Endothelial cell of umbilical vein (primary cell): ENCODE measurements around the gene VPS9D1. TPM values are rescaled to one million over a fixed set of nuclear protein-coding genes. Genes with fewer than 3 reads are reported as not detected.

ENCODE experiments used
- BruUV-seq: library from RNA; stranded (reverse); fragments of 400-500 nt; replicated peaks from 2 replicates; lab custom pipeline; 2021; lab: Mats Ljungman, UMichigan
- CTCF ChIA-PET: fragments of 300-600, 350-600 bp; sonication (Branson Sonifier 250); formaldehyde crosslinking; loops from one replicate; lab custom pipeline; 2021; ENCODE audit warnings: antibody characterized with exemption, inconsistent platforms; lab: Charles Lee
- POLR2A ChIA-PET: fragments of 300-600, 350-600 bp; sonication (Branson Sonifier 250); formaldehyde crosslinking; loops from one replicate; lab custom pipeline; 2021; ENCODE audit warnings: antibody characterized with exemption, inconsistent platforms; lab: Charles Lee
- DNase-seq: peaks from one replicate; pipeline ENCODE4 v3.0.0-alpha.2; 2011; ENCODE audit warnings: low read depth, low spot score
- FAIRE-seq: peaks from 2 replicates; lab custom pipeline; 2011; peaks lifted over from hg19 to GRCh38; lab: Jason Lieb, UNC
- H2AFZ ChIP-seq: 2 replicates; pipeline ENCODE4 v1.6.0; 2012; ENCODE audit warnings: low read depth, low read length, control low read depth, inconsistent platforms
- H3K27ac ChIP-seq: 2 replicates; pipeline ENCODE4 v1.5.1; 2011; ENCODE audit warnings: low read depth, mild to moderate bottlenecking, control low read depth, low read length, moderate library complexity; ENCODE audit not compliant: insufficient read depth
- H3K27me3 ChIP-seq, 2 experiments: 2 replicates each; pipeline versions ENCODE4 v1.6.0 to v1.6.1; 2011; ENCODE audit warnings: low read length in 2 of 2, mixed read lengths in 1 of 2; ENCODE audit not compliant: control insufficient read depth in 2 of 2, insufficient read depth in 2 of 2
- H3K36me3 ChIP-seq, 2 experiments: 2 replicates in 1 of 2; 3 replicates in 1 of 2; pipeline ENCODE4 v1.5.1; 2011; ENCODE audit warnings: low read length in 2 of 2, mild to moderate bottlenecking in 1 of 2, moderate library complexity in 1 of 2; ENCODE audit not compliant: control insufficient read depth in 2 of 2, insufficient read depth in 2 of 2; ENCODE audit errors: extremely low read depth in 1 of 2
- H3K4me1 ChIP-seq: 3 replicates; pipeline ENCODE4 v1.5.1; 2011; ENCODE audit warnings: mild to moderate bottlenecking, low read length; ENCODE audit not compliant: control insufficient read depth, insufficient read depth; ENCODE audit errors: extremely low read depth
- H3K4me2 ChIP-seq: 2 replicates; pipeline ENCODE4 v1.6.1; 2011; ENCODE audit warnings: low read length, control low read depth, mixed read lengths; ENCODE audit not compliant: insufficient read depth
- H3K4me3 ChIP-seq, 3 experiments: fragments of 200-600 bp in 1 of 3; sonication (generic), shearing (Covaris generic) in 1 of 3; replicated peaks in 1 of 3; 2 replicates each; pipeline ENCODE4 v1.5.1; 2011 to 2016; ENCODE audit warnings: control low read depth in 3 of 3, low read length in 3 of 3, mild to moderate bottlenecking in 2 of 3, inconsistent platforms in 1 of 3, low read depth in 1 of 3, moderate library complexity in 1 of 3; ENCODE audit not compliant: insufficient read depth in 1 of 3
- H3K79me2 ChIP-seq: 2 replicates; pipeline ENCODE4 v1.6.0; 2012; ENCODE audit warnings: low read length, inconsistent platforms; ENCODE audit not compliant: control insufficient read depth, insufficient read depth
- H3K9ac ChIP-seq: replicated peaks from 2 replicates; pipeline ENCODE3; 2011; ENCODE audit warnings: low read length, control low read depth; ENCODE audit not compliant: insufficient read depth; ENCODE audit errors: extremely low read depth
- H3K9me1 ChIP-seq: replicated peaks from 3 replicates; pipeline ENCODE4 v1.6.0; 2011; ENCODE audit warnings: mild to moderate bottlenecking, low read length; ENCODE audit not compliant: control insufficient read depth, insufficient read depth; ENCODE audit errors: extremely low read depth
- H3K9me3 ChIP-seq: replicated peaks from 2 replicates; pipeline ENCODE4 v1.5.1; 2012; ENCODE audit warnings: low read length, inconsistent platforms; ENCODE audit not compliant: control insufficient read depth, insufficient read depth
- H4K20me1 ChIP-seq: replicated peaks from 2 replicates; pipeline ENCODE3; 2011; ENCODE audit warnings: mild to moderate bottlenecking, low read length; ENCODE audit not compliant: control insufficient read depth, insufficient read depth; ENCODE audit errors: extremely low read depth
- EZH2 ChIP-seq: IDR thresholded peaks from 2 replicates; pipeline ENCODE4 v1.6.1; 2012; ENCODE audit warnings: borderline replicate concordance, low read depth, mild to moderate bottlenecking, moderate library complexity, low read length, inconsistent platforms; ENCODE audit not compliant: severe bottlenecking
- FOS ChIP-seq: IDR thresholded peaks from 2 replicates; pipeline ENCODE4 v1.6.1; 2011; ENCODE audit warnings: mild to moderate bottlenecking, low read length, moderate library complexity, borderline replicate concordance; ENCODE audit not compliant: insufficient read depth
- GATA2 ChIP-seq: IDR thresholded peaks from 2 replicates; pipeline ENCODE4 v1.7.0; 2011; ENCODE audit warnings: low read depth, mild to moderate bottlenecking, moderate library complexity, mixed read lengths, low read length; ENCODE audit not compliant: insufficient read length, insufficient read depth
- MYC ChIP-seq: IDR thresholded peaks from one replicate; pipeline ENCODE4 v1.6.1; 2011; ENCODE audit warnings: mild to moderate bottlenecking, low read depth, low read length
- POLR2A ChIP-seq: IDR thresholded peaks from 2 replicates; pipeline ENCODE4 v1.6.1; 2012; ENCODE audit warnings: low read depth, mild to moderate bottlenecking, control low read depth, low read length
- POLR2AphosphoS5 ChIP-seq: IDR thresholded peaks from 2 replicates; pipeline ENCODE4 v1.6.1; 2012; ENCODE audit warnings: low read depth, mild to moderate bottlenecking, control low read depth, low read length, moderate library complexity; ENCODE audit not compliant: insufficient read depth
- dilution Hi-C: fragments of 300-500 bp; cut with MboI; formaldehyde crosslinking; loops from one replicate; pipeline ENCODE4 v1.15.0; 2019; ENCODE audit warnings: low sequenced_read_pairs; ENCODE audit not compliant: extremely low pct_ligation_motif_present
- intact Hi-C: fragments of 100-400 bp; cut with micrococcal nuclease; formaldehyde crosslinking; loops from one replicate; pipeline ENCODE4 v1.10.0; 2022
- polyA plus RNA-seq, 4 experiments: library from polyadenylated mRNA; depleted of rRNA in 3 of 4; stranded (reverse) in 3 of 4; unstranded in 1 of 4; fragments of >200 nt; gene quantifications; 2 replicates each; pipeline versions ENCODE4 v1.2.1 to v1.2.3, GENCODE V29; 2011 to 2012; ENCODE audit warnings: missing spikeins in 1 of 4
- total RNA-seq: library from RNA; stranded (reverse); gene quantifications from 2 replicates; pipeline ENCODE4 v1.2.3, GENCODE V29; 2021
- TF ChIP-seq, protein P1 (sequence below): IDR thresholded peaks from 2 replicates; pipeline ENCODE4 v1.6.1; 2011; ENCODE audit not compliant: insufficient read depth, insufficient read length
- TF ChIP-seq, protein P2 (sequence below), 2 donors: IDR thresholded peaks; 1 replicate in 1 of 2; 2 replicates in 1 of 2; pipeline ENCODE4 v1.5.1; 2011; ENCODE audit warnings: low read length in 2 of 2, mild to moderate bottlenecking in 2 of 2, moderate library complexity in 2 of 2, control low read depth in 1 of 2, inconsistent platforms in 1 of 2, low read depth in 1 of 2; ENCODE audit not compliant: insufficient read depth in 1 of 2; ENCODE audit errors: extremely low read depth in 1 of 2

VPS9D1 gene
- total and polyA plus RNA-seq, 2 donors (not counting 3 experiments of a cell fraction or from before 2014, with no cell fraction given): 15.5 to 17.3 TPM

DNA sequence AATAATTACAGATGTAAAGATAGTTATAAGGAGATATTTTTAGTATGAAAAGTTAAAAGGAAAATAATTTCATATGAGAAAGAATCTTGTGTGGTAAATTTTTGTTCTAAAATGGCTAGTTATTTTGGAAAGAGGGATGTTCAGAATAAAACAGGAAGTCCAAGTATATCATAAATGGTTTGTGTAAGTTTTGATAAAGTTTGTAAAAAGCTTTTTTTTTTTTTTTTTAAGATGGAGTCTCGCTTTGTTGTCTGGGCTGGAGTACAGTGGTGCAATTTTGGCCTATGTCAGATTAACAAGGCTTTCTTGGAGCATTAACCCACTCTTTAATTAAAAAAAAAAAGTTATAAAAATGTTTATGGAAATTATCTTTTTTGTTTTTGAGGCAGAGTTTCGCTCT lies 42.4 kb downstream of the VPS9D1 start:
- H3K79me2 ChIP-seq: no peaks in the 10 kb centered on the region
- no peak for FAIRE-seq
- ChIA-PET POLR2A (no interaction called here), CTCF (no interaction called here)
- H3K9me1 ChIP-seq: no peaks in the 10 kb centered on the region
- H3K9me3 ChIP-seq: no peaks in the 10 kb centered on the region
- H3K4me2 ChIP-seq: no peak overlapping the region
- no peak overlapping the region for H2AFZ ChIP-seq
- dilution Hi-C loops (no loop called here), intact Hi-C loops (no loop called here)
- TF ChIP-seq EZH2 (no peak), GATA2 (no peak), POLR2A (no peak), FOS (no peak), MYC (no peak), POLR2AphosphoS5 (no peak)
- TF ChIP-seq, protein P1, sequence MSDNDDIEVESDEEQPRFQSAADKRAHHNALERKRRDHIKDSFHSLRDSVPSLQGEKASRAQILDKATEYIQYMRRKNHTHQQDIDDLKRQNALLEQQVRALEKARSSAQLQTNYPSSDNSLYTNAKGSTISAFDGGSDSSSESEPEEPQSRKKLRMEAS: no peak
- TF ChIP-seq, protein P2, sequence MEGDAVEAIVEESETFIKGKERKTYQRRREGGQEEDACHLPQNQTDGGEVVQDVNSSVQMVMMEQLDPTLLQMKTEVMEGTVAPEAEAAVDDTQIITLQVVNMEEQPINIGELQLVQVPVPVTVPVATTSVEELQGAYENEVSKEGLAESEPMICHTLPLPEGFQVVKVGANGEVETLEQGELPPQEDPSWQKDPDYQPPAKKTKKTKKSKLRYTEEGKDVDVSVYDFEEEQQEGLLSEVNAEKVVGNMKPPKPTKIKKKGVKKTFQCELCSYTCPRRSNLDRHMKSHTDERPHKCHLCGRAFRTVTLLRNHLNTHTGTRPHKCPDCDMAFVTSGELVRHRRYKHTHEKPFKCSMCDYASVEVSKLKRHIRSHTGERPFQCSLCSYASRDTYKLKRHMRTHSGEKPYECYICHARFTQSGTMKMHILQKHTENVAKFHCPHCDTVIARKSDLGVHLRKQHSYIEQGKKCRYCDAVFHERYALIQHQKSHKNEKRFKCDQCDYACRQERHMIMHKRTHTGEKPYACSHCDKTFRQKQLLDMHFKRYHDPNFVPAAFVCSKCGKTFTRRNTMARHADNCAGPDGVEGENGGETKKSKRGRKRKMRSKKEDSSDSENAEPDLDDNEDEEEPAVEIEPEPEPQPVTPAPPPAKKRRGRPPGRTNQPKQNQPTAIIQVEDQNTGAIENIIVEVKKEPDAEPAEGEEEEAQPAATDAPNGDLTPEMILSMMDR (IDR thresholded peaks at IDR 0.05; ENCODE audit: extremely low read depth in 1 of 2, insufficient read depth in 1 of 2, low read depth in 1 of 2, low read length in 2 of 2): no peak
- BruUV-seq: no TSS peak
- H4K20me1 ChIP-seq: no peaks in the 10 kb centered on the region
- H3K9ac ChIP-seq: no peak overlapping the region
- H3K36me3 ChIP-seq: no peaks in the 10 kb centered on the region
- H3K4me3 ChIP-seq: no peak overlapping the region
- no peak overlapping the region for H3K27ac ChIP-seq
- no peak for DNase-seq
- H3K27me3 ChIP-seq: no peaks in the 10 kb centered on the region
- no peaks in the 10 kb centered on the region for H3K4me1 ChIP-seq
